HEK293 (cell line): ENCODE results near the gene CFAP43.
A peak's percentile ranks its signal among the peaks of the same experiment; 100 is the strongest.

Experiments used
- CTCF ChIP-seq: fragments of 450-650 bp; formaldehyde crosslinking; IDR thresholded peaks from 2 replicates; pipeline ENCODE4 v1.5.1; 2016; ENCODE audit warnings: missing biosample characterization, missing genetic modification characterization
- PBX3 ChIP-seq: sonication (generic); formaldehyde crosslinking; IDR thresholded peaks from 2 replicates; pipeline ENCODE4 v1.8.1; 2022; ENCODE audit warnings: mild to moderate bottlenecking, moderate library complexity, missing genetic modification reagents
- REPIN1 ChIP-seq: fragments of 450-650 bp; formaldehyde crosslinking; IDR thresholded peaks from 2 replicates; pipeline ENCODE4 v1.5.1; 2017; ENCODE audit warnings: missing biosample characterization, missing genetic modification characterization, low read depth
- REST ChIP-seq: fragments of 450-650 bp; formaldehyde crosslinking; IDR thresholded peaks from 2 replicates; pipeline ENCODE4 v1.5.1; 2016; ENCODE audit warnings: missing biosample characterization, missing genetic modification characterization
- TCF7L2 ChIP-seq: IDR thresholded peaks from 2 replicates; pipeline ENCODE4 v1.6.1; 2011; ENCODE audit warnings: low read depth, mild to moderate bottlenecking, inconsistent platforms, low read length, moderate library complexity, borderline replicate concordance
- ZFP3 ChIP-seq: fragments of 450-650 bp; formaldehyde crosslinking; IDR thresholded peaks from 2 replicates; pipeline ENCODE4 v1.5.1; 2016; ENCODE audit warnings: low read depth, missing biosample characterization, missing genetic modification characterization
- ZNF121 ChIP-seq: fragments of 450-650 bp; formaldehyde crosslinking; IDR thresholded peaks from 2 replicates; pipeline ENCODE4 v1.5.1; 2016; ENCODE audit warnings: missing biosample characterization, missing genetic modification characterization
- ZNF146 ChIP-seq: fragments of 450-650 bp; formaldehyde crosslinking; IDR thresholded peaks from 2 replicates; pipeline ENCODE4 v1.5.1; 2016; ENCODE audit warnings: missing biosample characterization, missing genetic modification characterization
- ZNF18 ChIP-seq: fragments of 450-650 bp; formaldehyde crosslinking; IDR thresholded peaks from 2 replicates; pipeline ENCODE4 v1.5.1; 2016; ENCODE audit warnings: missing biosample characterization, missing genetic modification characterization
- ZNF274 ChIP-seq, 2 experiments: fragments of 200-500 bp in 1 of 2; fragments of 450-650 bp in 1 of 2; sonication (Bioruptor generic) in 1 of 2; formaldehyde crosslinking in 1 of 2; IDR thresholded peaks; 2 replicates each; pipeline versions ENCODE4 v1.5.1 to v1.6.1; 2014 to 2016; ENCODE audit warnings: borderline replicate concordance in 1 of 2, inconsistent platforms in 1 of 2, low read length in 1 of 2, missing biosample characterization in 1 of 2, missing genetic modification characterization in 1 of 2
- ZNF302 ChIP-seq: fragments of 450-650 bp; formaldehyde crosslinking; IDR thresholded peaks from 2 replicates; pipeline ENCODE4 v1.5.1; 2016; ENCODE audit warnings: missing biosample characterization, missing genetic modification characterization, low read depth
- ZNF335 ChIP-seq: fragments of 450-650 bp; formaldehyde crosslinking; conservative IDR thresholded peaks from 2 replicates; pipeline ENCODE4 v1.5.1; 2016; ENCODE audit warnings: missing biosample characterization, missing genetic modification characterization
- ZNF830 ChIP-seq: fragments of 450-650 bp; IDR thresholded peaks from 2 replicates; pipeline ENCODE4 v1.5.0; 2018; ENCODE audit warnings: missing biosample characterization, missing genetic modification characterization, low read depth, mild to moderate bottlenecking, moderate library complexity

- TF ChIP-seq REPIN1 (tag by site-specific recombination) (no peak), ZNF274 (IDR thresholded peaks at IDR 0.05; ENCODE audit: low read length) (no peak), ZNF274 (tag by site-specific recombination; IDR thresholded peaks at IDR 0.05; ENCODE audit: borderline replicate concordance) (no peak), ZNF121 (tag by site-specific recombination) (no peak), CTCF (tag by site-specific recombination) (no peak), ZNF146 (tag by site-specific recombination) (no peak), ZNF335 (tag by site-specific recombination) (no peak), ZNF302 (tag by site-specific recombination) (no peak), TCF7L2 (peak; percentile 48; the same call in 1 of the 2 replicates), ZFP3 (tag by site-specific recombination) (no peak), ZNF18 (tag by site-specific recombination) (0 out of 2 replicates have a peak, but pooled peaks have one; percentile 45), PBX3 (CRISPR knock-in tag) (no peak), ZNF830 (tag by site-specific recombination) (no peak), REST (tag by site-specific recombination) (no peak)
Observed at GRCh38 chr10:104080762-104081161, 151.4 kb downstream of the CFAP43 start.
